Right renal cortex interstitium (tissue), 3 donors: ENCODE measurements around the gene SPATA4. TPM values are rescaled to one million over a fixed set of nuclear protein-coding genes. Genes with fewer than 3 reads are reported as not detected.
"Not testable (repeated sequence)": the region's sequence is repeated elsewhere in the genome, so short reads cannot be mapped to it uniquely, and the experiment has no call there.

Experiments used
- DNase-seq, 3 donors: peaks; one replicate each; pipeline ENCODE4 v3.0.0-alpha.2; 2013; ENCODE audit warnings: low read depth in 3 of 3, low spot score in 2 of 3
- polyA plus RNA-seq, 3 donors: library from polyadenylated mRNA; unstranded; fragments of 120-200 nt; gene quantifications; one replicate each; pipeline ENCODE4 v1.2.1, GENCODE V29; 2013; ENCODE audit not compliant: insufficient read length in 3 of 3

SPATA4 gene
- 1 to 10 TPM; 1.1 to 1.7 (median 1.4) TPM for polyA plus RNA-seq

GRCh38 chr4:176195184-176195978 lies at the start of gene SPATA4:
Gene SPATA4, minus strand, starts transcription at chr4:176195585. Its CDS starts 23 bp downstream, at chr4:176195562.
- DNase-seq = peak; percentile 76 to 79 (median 78)

GRCh38 chr4:176242764-176243347 lies 47.5 kb upstream of the SPATA4 start:
- DNase-seq = no peak

DNA sequence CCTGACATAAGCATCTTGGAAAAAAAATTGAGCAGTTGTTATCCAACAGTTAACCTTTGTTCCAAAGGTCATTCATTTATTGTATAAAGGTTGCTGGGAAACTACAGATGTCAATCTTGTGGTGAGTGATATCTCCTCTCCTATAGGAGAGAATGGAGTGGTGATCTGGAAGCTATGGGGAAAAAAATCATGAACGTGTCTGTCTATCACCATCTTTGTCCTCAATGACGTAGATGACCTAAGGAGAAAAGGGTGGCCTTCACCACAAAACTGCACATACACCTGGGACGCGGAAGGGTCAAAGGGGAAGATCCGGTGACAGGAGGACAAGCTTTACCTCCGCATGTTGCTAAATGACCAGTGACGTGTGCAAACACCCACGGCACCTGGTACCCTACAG lies 46.3 kb upstream of the SPATA4 start:
- DNase-seq = no peak

- no peak for DNase-seq
Observed at GRCh38 chr4:176238826-176239225, 43.4 kb upstream of the SPATA4 start.

DNA sequence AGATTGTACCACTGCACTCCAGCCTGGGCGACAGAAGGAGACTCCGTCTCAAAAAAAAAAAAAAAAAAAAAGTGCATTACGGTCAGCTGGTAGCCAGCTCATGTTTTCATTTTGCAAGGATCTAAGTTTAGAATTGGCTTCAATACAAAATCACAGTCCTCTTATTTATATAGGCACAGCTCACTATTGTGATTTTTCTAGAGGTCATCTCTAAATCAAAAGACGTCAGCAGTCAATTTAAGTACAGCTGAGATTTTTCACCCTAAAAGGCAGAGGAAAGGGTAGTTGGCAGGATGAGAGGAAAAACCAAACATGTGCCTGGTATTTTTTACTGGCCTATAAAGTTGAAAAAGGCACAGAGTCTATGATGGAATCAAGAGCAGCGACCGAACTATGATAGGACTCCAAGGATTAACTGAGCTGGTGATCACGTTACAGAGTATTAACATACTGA lies 42.8 kb upstream of the SPATA4 start:
- no peak for DNase-seq

DNA sequence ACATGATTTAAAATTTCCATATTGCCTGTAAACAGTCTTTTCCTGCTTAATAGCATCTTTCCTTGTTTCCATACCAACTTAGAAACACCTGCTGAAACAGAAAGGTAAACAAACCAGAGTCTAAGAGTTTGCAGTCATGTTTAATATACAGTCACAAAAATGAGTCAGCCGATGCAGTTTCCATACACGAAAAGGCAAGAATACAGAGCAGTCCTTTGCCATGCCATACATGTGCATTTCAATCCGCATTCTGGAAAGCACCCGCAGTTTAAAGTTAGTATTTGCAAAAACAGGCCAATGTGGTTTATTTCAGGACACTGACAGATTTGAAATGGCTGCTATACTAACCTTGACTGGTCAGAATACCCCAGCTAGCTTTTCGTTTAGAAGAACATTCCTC lies 41.6 kb upstream of the SPATA4 start:
- DNase-seq = no peak

DNA sequence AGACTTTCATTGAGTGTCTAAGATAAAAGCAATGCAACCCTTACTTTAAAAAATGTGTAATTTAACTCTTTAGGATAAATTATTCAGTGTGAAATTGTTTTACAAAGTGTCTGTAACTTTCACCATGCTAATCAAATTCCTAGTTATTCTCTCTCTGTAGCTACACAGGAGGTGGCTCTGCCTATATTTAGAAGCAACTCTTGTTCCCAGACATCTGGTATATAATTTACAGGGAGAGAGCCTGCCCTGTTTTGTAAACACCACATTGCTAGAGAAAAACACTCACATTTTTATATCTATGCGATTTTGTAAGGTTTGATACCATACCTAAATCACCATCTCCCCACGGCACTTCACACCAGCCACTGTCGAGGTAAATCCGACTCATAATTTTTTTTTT lies 35.5 kb upstream of the SPATA4 start:
- DNase-seq = no peak

GRCh38 chr4:176229645-176230044 lies 34.3 kb upstream of the SPATA4 start:
- no peak for DNase-seq

- no peak for DNase-seq
Observed at GRCh38 chr4:176226736-176227135, 31.4 kb upstream of the SPATA4 start.

DNA sequence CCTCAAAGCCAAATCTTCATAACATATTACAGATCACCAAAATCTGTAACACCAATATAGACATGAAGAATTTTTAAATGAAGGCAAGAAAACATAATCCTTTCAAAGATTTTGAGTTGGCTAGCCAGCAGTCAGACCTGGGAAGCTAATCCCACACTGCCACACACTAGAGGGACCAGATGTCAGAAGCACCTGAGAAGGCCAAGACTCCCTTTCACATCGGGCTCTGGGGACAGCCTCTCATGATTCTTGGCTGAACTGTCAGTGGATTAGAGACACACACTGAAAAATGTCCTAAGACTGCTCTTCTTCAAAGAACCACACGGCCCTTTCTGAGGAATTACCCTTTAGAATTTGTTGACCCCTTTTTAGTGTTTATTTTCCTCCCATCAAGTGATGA lies 28.2 kb upstream of the SPATA4 start:
- no peak for DNase-seq

GRCh38 chr4:176222149-176222548 lies 26.8 kb upstream of the SPATA4 start:
- no peak for DNase-seq

- DNase-seq = no peak
Observed at GRCh38 chr4:176217510-176217909, 22.1 kb upstream of the SPATA4 start.

DNA sequence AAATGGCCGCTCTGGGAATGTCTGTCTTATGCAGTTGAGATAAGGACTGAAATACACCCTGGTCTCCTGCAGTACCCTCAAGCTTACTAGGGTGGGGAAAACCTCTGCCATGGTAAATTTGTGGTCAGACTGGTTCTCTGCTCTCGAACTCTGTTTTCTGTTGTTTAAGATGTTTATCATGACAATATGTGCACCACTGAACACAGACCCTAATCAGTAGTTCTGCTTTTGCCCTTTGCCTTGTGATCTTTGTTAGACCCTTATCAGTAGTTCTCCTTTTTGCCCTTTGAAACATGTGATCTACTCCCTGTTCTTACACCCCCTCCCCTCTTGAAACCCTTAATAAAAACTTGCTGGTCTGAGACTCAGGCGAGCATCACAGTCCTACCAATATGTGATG lies 17.0 kb upstream of the SPATA4 start:
- DNase-seq = not testable (repeated sequence)

- no peak for DNase-seq
Observed at GRCh38 chr4:176210579-176211296, 15.4 kb upstream of the SPATA4 start.

GRCh38 chr4:176210101-176210500 lies 14.7 kb upstream of the SPATA4 start:
- DNase-seq = no peak

DNA sequence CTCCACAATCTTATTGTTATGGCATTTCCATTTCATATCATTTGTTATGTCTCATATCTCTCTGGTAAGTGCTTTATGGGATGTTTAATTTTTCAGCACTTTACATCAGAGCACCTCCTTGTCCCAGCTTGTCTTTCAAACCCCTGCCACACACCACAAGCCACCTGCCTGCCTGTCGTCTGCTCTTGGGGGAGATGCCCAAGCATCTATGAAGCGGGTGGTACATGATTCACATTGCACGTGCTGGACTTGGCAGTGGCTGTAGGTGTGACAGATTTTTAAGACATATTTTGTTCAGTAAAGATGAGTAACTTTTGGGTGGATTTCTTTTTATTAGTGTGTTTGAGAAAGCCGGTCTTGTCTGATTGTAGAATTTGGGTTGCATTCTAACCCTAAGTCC lies 14.2 kb upstream of the SPATA4 start:
- DNase-seq = no peak

GRCh38 chr4:176207839-176208238 lies 12.5 kb upstream of the SPATA4 start:
- no peak for DNase-seq

- no peak for DNase-seq
Observed at GRCh38 chr4:176205299-176205698, 9.9 kb upstream of the SPATA4 start.

DNA sequence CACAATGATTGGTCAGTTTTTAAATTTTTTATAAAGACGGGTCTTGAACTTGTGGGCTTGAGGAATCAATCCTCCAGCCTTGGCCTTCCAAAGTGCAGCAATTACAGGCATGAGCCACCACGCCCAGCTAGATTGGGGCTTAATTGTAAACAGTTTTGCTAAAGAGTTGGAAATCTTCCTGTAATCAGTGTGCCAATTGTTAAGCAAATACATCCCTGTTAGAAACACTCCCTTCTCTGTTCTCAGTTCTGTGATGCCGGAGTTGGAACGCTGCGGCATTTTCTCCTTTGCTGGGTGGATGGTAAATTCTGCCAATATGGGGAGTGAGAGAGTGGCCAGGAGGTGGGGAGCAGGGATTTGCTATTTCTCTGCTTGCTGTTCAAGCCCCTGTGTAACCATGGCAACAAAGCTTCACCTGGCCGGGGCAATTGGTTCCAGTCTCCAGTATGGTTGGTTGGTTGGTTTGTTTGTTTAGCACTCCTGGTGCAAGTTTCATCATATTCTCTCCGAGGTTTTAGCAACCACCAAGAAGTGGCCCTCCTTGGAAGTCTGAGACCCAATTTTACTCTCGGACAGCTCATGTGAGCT lies 3.0 kb upstream of the SPATA4 start:
- DNase-seq = no peak

- no peak for DNase-seq
Observed at GRCh38 chr4:176193938-176194337, 1.4 kb downstream of the SPATA4 start.

DNA sequence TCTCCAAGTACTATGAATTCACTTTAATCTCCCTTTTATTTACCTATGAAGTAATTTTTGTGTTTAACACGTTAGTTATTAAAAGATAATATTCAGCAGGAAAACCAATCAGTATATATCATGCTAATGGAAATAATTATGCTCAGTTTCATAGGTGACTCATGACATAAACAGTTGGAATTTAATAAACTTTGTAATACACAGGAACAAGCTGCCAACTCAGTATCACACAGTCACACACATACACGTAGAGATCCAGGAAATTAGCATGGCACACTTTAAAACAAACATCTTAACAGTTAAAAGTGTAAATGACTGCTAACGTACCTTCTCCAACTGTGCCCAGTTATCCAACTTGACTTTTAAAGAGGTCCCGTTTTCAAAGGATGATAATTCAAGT lies 2.3 kb downstream of the SPATA4 start:
- DNase-seq = no peak
